ENCODE results near the gene AGAP3. TPM values are rescaled to one million over a fixed set of nuclear protein-coding genes. Genes with fewer than 3 reads are reported as not detected.

AGAP3 gene
- total RNA-seq, 2 experiments from 2014 or later = 16.7 to 17.7 TPM

DNA sequence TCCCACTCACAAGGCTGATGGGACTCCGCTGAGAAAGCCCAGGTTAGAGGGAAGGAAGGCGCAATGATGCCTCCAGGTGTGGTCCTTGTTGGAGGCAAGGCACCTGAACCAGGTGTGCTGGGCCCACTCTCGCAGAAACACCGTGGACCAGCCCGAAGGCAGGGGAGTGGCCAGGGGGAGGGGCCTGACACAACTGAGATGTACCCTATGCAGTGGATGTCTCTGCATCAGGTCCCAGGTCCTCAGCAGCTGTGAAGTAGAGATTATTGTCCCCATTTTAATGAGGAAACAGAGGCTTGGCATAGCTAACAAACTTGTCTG lies 49.2 kb downstream of the AGAP3 start:
- DNase-seq = no peak
- Mint-ChIP-seq H3K27ac (no peak overlapping the region), H3K4me3 (no peak overlapping the region), H3K9me3 (no peaks in the 10 kb centered on the region), H3K27me3 (ENCODE audit: low read depth) (no peaks in the 10 kb centered on the region), H3K4me1 (ENCODE audit: low read depth) (no peaks in the 10 kb centered on the region), H3K36me3 (ENCODE audit: low read depth) (peaks cover 3% of the 10 kb centered on the region)
- intact Hi-C loops (cut with micrococcal nuclease) = no loop called here
- CTCF ChIA-PET = interaction anchor here (1.5 kb wide), 1 partner anchor 110 kb away, joined by 3 read pairs; no protein-coding TSS in a partner anchor

GRCh38 chr7:151135866-151136843 lies 49.9 kb downstream of the AGAP3 start:
- no peak overlapping the region for H3K27ac Mint-ChIP-seq
- no peaks in the 10 kb centered on the region for H3K4me1 Mint-ChIP-seq (ENCODE audit: low read depth)
- no peak for DNase-seq
- intact Hi-C loops (cut with micrococcal nuclease) = no loop called here
- H3K9me3 Mint-ChIP-seq = no peaks in the 10 kb centered on the region
- H3K27me3 Mint-ChIP-seq (ENCODE audit: low read depth) = no peaks in the 10 kb centered on the region
- H3K4me3 Mint-ChIP-seq = no peak overlapping the region
- CTCF ChIA-PET = interaction anchor here (0.5 kb wide), 1 partner anchor 17 kb away, joined by 3 read pairs; no protein-coding TSS in a partner anchor
- H3K36me3 Mint-ChIP-seq (ENCODE audit: low read depth) = peaks cover 3% of the 10 kb centered on the region

- Mint-ChIP-seq H3K4me1 (ENCODE audit: low read depth) (no peaks in the 10 kb centered on the region), H3K9me3 (no peaks in the 10 kb centered on the region), H3K36me3 (ENCODE audit: low read depth) (peaks cover 1% of the 10 kb centered on the region), H3K27me3 (ENCODE audit: low read depth) (no peaks in the 10 kb centered on the region), H3K27ac (no peak overlapping the region), H3K4me3 (no peak overlapping the region)
- DNase-seq = no peak
- intact Hi-C loops (cut with micrococcal nuclease) = no loop called here
- CTCF ChIA-PET = interaction anchor here (0.5 to 1.8 kb wide), 2 partner anchors 13 to 16 kb away, joined by 3 to 4 read pairs; no protein-coding TSS in a partner anchor
These were observed 50.9 kb downstream of the AGAP3 start for GRCh38 chr7:151137076-151137675.

- no peaks in the 10 kb centered on the region for H3K4me1 Mint-ChIP-seq (ENCODE audit: low read depth)
- peaks cover 1% of the 10 kb centered on the region for H3K36me3 Mint-ChIP-seq (ENCODE audit: low read depth)
These were observed 51.5 kb downstream of the AGAP3 start for GRCh38 chr7:151137791-151138152.

DNA sequence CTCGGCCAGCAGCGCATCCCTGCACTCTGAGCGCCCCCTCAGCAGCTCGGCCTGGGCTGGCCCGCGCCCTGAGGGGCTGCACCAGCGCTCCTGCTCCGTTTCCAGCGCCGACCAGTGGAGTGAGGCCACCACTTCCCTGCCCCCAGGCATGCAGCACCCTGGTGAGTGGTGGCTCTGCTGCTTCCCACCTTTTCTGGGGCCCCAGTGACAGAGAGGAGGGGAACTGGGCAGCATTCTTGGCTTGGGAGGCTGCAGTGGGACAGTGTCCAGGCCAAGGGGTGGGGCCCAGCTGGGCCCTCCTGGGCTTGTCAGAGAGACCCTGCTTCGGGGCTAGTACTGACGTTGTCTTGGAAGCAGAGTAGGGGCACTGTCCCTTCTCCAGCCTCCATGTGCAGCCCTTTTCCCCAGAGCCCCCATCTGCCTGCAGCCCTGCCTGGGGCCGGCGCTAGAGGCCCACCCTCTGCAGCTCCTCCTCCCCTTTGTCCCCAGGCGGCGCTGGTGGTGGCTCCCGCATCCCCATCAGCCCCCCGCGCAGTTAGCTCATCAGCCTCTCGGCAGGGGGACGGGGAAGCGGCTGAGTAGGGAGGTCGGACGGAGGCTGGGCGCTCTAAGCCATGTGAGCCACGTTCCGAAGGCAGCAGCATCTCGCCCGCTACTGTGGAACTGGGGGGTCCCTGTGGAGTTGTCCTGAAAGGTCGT lies 52.0 kb downstream of the AGAP3 start:
- H3K9me3 Mint-ChIP-seq = no peaks in the 10 kb centered on the region
- intact Hi-C loops (cut with micrococcal nuclease) = no loop called here
- no peaks in the 10 kb centered on the region for H3K27me3 Mint-ChIP-seq (ENCODE audit: low read depth)
- no peaks in the 10 kb centered on the region for H3K4me1 Mint-ChIP-seq (ENCODE audit: low read depth)
- no peak for DNase-seq
- H3K27ac Mint-ChIP-seq = no peak overlapping the region
- CTCF ChIA-PET = interaction anchor here (1.0 to 1.8 kb wide), 5 partner anchors 14 to 106 kb away, joined by 3 to 4 read pairs (median 4); no protein-coding TSS in a partner anchor
- peaks cover 1% of the 10 kb centered on the region for H3K36me3 Mint-ChIP-seq (ENCODE audit: low read depth)
- H3K4me3 Mint-ChIP-seq = no peak overlapping the region

More at GRCh38 chr7:151137791-151138152, 51.5 kb downstream of the AGAP3 start:
- CTCF ChIA-PET = interaction anchor here (1.8 kb wide), 1 partner anchor 14 kb away, joined by 4 read pairs; no protein-coding TSS in a partner anchor
- intact Hi-C loops (cut with micrococcal nuclease) = no loop called here
- H3K27ac Mint-ChIP-seq = no peak overlapping the region
- H3K4me3 Mint-ChIP-seq = no peak overlapping the region
- H3K27me3 Mint-ChIP-seq (ENCODE audit: low read depth) = no peaks in the 10 kb centered on the region
- H3K9me3 Mint-ChIP-seq = no peaks in the 10 kb centered on the region
- no peak for DNase-seq

DNA sequence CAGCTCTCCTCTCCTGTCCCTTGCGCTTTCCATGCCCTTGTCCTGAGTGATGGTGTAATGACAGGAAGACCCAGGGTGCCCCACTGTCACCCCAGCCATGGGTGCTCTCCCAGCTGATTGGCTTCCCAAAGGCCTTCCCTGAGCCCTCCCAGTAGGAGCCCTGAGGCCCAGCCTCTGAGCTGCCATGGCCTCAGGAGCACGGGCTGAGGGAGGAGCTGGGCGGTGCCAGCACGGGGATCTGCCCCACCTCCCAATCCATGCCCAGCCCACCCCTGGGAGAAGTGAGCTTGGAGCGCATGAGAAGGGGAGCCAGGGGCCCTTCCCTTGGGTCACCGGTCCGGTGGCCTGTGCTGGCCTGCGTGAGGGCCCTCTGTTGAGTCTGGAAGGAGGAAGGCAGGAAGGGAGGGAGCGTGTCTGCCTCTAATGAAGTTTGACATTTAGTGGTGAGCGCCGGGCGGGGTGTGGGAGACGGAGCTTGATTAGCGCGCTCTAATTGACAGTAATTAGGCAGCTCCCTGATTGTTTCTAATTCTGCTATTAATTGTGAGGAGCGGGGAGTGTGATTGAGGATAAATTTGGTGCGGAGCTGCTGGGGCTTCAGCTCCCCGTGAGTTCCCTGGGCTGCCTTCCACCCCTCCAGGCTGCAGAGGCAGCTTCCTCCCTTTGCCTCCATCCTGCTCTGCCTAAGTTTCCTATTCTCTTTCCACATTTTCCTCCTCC lies 53.0 kb downstream of the AGAP3 start:
- H3K4me3 Mint-ChIP-seq = no peak overlapping the region
- H3K9me3 Mint-ChIP-seq = no peaks in the 10 kb centered on the region
- CTCF ChIA-PET = interaction anchor here (0.9 to 1.1 kb wide), 6 partner anchors 9 to 105 kb away, joined by 3 to 4 read pairs (median 3); no protein-coding TSS in a partner anchor
- H3K4me1 Mint-ChIP-seq (ENCODE audit: low read depth) = no peaks in the 10 kb centered on the region
- DNase-seq = no peak
- no peaks in the 10 kb centered on the region for H3K27me3 Mint-ChIP-seq (ENCODE audit: low read depth)
- H3K36me3 Mint-ChIP-seq (ENCODE audit: low read depth) = peaks cover 2% of the 10 kb centered on the region
- no peak overlapping the region for H3K27ac Mint-ChIP-seq
- intact Hi-C loops (cut with micrococcal nuclease) = no loop called here

DNA sequence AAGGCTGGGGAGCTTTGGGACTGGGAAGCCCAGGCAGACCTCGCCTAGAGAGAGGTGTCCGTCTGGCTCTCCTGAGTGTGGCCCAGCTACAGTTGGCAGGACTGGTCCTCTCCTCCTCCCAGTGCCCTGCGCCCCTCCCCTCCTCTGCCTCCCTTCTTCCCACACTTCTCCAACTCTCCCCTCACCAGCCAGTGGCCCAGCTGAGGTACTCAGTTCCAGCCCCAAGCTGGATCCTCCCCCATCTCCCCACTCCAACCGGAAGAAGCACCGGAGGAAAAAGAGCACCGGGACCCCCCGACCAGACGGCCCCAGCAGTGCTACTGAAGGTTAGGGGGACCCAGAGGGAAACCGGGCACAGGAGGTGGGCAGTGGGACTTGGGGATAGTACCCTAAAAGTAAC lies 53.5 kb downstream of the AGAP3 start:
- H3K27ac Mint-ChIP-seq = no peak overlapping the region

DNA sequence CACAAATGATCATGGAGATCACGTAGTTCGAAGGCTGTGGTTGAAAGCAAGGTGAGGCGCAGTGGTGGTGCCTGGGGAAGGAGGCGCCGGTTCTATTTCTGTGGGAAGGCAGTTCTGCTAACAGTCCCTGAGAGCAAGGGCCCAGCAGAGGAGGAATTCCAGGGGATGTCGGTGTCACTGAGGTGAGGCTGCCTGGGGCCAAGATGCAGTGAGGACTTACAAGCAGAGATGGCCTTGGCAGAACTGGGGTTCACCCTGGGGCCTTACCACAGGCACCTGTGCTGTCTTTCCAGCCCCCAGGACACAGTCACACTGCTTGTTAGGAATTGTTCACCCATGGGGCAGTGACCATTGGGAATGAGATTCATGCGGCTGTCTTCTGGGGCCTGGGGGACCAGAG lies 54.6 kb downstream of the AGAP3 start:
- no peak overlapping the region for H3K27ac Mint-ChIP-seq

More for the DNA sequence above, 53.5 kb downstream of the AGAP3 start:
- H3K4me3 Mint-ChIP-seq = no peak overlapping the region
- H3K36me3 Mint-ChIP-seq (ENCODE audit: low read depth) = peaks cover 2% of the 10 kb centered on the region
- no peaks in the 10 kb centered on the region for H3K9me3 Mint-ChIP-seq
- H3K4me1 Mint-ChIP-seq (ENCODE audit: low read depth) = no peaks in the 10 kb centered on the region
- no peak for DNase-seq
- intact Hi-C loops (cut with micrococcal nuclease) = no loop called here
- CTCF ChIA-PET = interaction anchor here (0.9 to 1.0 kb wide), 3 partner anchors 9 to 33 kb away, joined by 3 read pairs; no protein-coding TSS in a partner anchor
- H3K27me3 Mint-ChIP-seq (ENCODE audit: low read depth) = no peaks in the 10 kb centered on the region

GRCh38 chr7:151141311-151141854 lies 55.1 kb downstream of the AGAP3 start:
- no peak overlapping the region for H3K4me3 Mint-ChIP-seq
- H3K9me3 Mint-ChIP-seq = no peaks in the 10 kb centered on the region
- peaks cover 3% of the 10 kb centered on the region for H3K36me3 Mint-ChIP-seq (ENCODE audit: low read depth)
- DNase-seq = no peak
- no peaks in the 10 kb centered on the region for H3K27me3 Mint-ChIP-seq (ENCODE audit: low read depth)
- no peak overlapping the region for H3K27ac Mint-ChIP-seq
- H3K4me1 Mint-ChIP-seq (ENCODE audit: low read depth) = no peaks in the 10 kb centered on the region
- CTCF ChIA-PET = interaction anchor here (0.8 to 1.1 kb wide), 2 partner anchors 24 to 179 kb away, joined by 3 read pairs; no protein-coding TSS in a partner anchor
- intact Hi-C loops (cut with micrococcal nuclease) = no loop called here

More for the DNA sequence above, 54.6 kb downstream of the AGAP3 start:
- H3K27me3 Mint-ChIP-seq (ENCODE audit: low read depth) = no peaks in the 10 kb centered on the region
- H3K4me1 Mint-ChIP-seq (ENCODE audit: low read depth) = no peaks in the 10 kb centered on the region
- no peak for DNase-seq
- H3K36me3 Mint-ChIP-seq (ENCODE audit: low read depth) = peaks cover 3% of the 10 kb centered on the region
- H3K9me3 Mint-ChIP-seq = no peaks in the 10 kb centered on the region
- H3K4me3 Mint-ChIP-seq = no peak overlapping the region
- CTCF ChIA-PET = interaction anchor here (1.1 kb wide), 1 partner anchor 25 kb away, joined by 3 read pairs; no protein-coding TSS in a partner anchor
- intact Hi-C loops (cut with micrococcal nuclease) = no loop called here

GRCh38 chr7:151141855-151142685 lies 55.8 kb downstream of the AGAP3 start:
- CTCF ChIA-PET = interaction anchor here (0.8 kb wide), 2 partner anchors 30 to 180 kb away, joined by 3 read pairs; no protein-coding TSS in a partner anchor
- Mint-ChIP-seq H3K9me3 (no peaks in the 10 kb centered on the region), H3K36me3 (ENCODE audit: low read depth) (peaks cover 3% of the 10 kb centered on the region), H3K27ac (no peak overlapping the region), H3K4me1 (ENCODE audit: low read depth) (no peaks in the 10 kb centered on the region), H3K27me3 (ENCODE audit: low read depth) (no peaks in the 10 kb centered on the region), H3K4me3 (no peak overlapping the region)
- intact Hi-C loops (cut with micrococcal nuclease) = no loop called here
- DNase-seq = no peak

DNA sequence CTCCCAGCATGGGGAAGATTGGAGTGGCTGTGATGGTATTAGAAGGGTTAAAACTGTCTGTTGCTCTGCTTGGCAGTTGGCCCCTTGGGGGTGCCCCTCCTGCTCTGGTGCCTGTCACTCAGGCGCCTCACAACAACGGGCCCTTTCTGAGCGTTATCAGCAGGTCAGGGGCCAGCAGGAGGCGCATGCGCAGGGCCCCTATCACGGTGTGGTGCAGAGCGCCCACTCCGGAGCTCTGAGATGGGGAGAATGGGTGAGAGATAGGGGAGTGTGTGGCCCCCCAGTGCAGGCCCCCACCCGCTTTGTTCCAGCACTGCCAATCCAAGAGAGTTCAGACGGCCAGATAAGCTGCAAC lies 56.4 kb downstream of the AGAP3 start:
- H3K4me3 Mint-ChIP-seq = no peak overlapping the region
- H3K4me1 Mint-ChIP-seq (ENCODE audit: low read depth) = no peaks in the 10 kb centered on the region
- no peak for DNase-seq
- intact Hi-C loops (cut with micrococcal nuclease) = no loop called here
- CTCF ChIA-PET = interaction anchor here (0.8 kb wide), 1 partner anchor 29 kb away, joined by 3 read pairs; no protein-coding TSS in a partner anchor
- peaks cover 3% of the 10 kb centered on the region for H3K36me3 Mint-ChIP-seq (ENCODE audit: low read depth)
- no peaks in the 10 kb centered on the region for H3K9me3 Mint-ChIP-seq
- H3K27ac Mint-ChIP-seq = no peak overlapping the region
- H3K27me3 Mint-ChIP-seq (ENCODE audit: low read depth) = no peaks in the 10 kb centered on the region

Data from activated naive CD4-positive, alpha-beta T cell treated with anti-CD3 and anti-CD28 coated beads for 36 hours (primary cell).